Measurements from ENCODE around the gene CDKN2AIP.

Gene CDKN2AIP

DNA sequence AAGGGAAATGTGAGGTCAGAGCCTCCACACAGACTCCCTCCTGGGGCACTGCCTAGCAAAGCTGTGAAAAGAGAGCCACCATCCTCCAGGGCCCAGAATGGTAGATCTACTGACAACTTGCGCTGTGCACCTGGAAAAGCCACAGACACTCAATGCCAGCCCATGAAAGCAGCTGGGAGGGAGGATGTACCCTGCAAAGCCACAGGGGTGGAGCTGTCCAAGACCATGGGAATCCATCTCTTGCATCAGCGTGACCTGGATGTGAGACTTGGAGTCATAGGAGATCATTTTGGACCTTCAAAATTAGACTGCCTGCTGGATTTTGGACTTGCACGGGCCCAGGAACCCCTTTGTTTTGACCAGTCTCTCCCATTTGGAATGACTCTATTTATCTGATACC, 22.8 kb downstream of the CDKN2AIP start:
- Histone ChIP-seq H3K79me2 (ENCODE audit: low read length) (no peaks in the 10 kb centered on the region), H4K20me1 (ENCODE audit: insufficient read depth, low read length) (no peaks in the 10 kb centered on the region), H3K4me2 (ENCODE audit: low read length) (no peak overlapping the region), H3K9ac (ENCODE audit: low read length) (no peak overlapping the region), H3K4me1 (ENCODE audit: low read length) (peaks cover 13% of the 10 kb centered on the region), H3K36me3 (replicated peaks; ENCODE audit: low read depth, low read length) (peaks cover 19% of the 10 kb centered on the region), H3K9me3 (ENCODE audit: insufficient read depth, low read length) (peaks cover 17% of the 10 kb centered on the region), H2AFZ (ENCODE audit: low read depth, low read length) (no peak overlapping the region), H3K27me3 (ENCODE audit: low read depth, low read length) (no peaks in the 10 kb centered on the region), H3K27ac (ENCODE audit: low read length) (no peak overlapping the region), H3K4me3 (ENCODE audit: low read length) (no peak overlapping the region)
- no peak for TF ChIP-seq EZH2phosphoT487 (IDR thresholded peaks at IDR 0.05; ENCODE audit: low read depth)
- TF ChIP-seq, protein P1, sequence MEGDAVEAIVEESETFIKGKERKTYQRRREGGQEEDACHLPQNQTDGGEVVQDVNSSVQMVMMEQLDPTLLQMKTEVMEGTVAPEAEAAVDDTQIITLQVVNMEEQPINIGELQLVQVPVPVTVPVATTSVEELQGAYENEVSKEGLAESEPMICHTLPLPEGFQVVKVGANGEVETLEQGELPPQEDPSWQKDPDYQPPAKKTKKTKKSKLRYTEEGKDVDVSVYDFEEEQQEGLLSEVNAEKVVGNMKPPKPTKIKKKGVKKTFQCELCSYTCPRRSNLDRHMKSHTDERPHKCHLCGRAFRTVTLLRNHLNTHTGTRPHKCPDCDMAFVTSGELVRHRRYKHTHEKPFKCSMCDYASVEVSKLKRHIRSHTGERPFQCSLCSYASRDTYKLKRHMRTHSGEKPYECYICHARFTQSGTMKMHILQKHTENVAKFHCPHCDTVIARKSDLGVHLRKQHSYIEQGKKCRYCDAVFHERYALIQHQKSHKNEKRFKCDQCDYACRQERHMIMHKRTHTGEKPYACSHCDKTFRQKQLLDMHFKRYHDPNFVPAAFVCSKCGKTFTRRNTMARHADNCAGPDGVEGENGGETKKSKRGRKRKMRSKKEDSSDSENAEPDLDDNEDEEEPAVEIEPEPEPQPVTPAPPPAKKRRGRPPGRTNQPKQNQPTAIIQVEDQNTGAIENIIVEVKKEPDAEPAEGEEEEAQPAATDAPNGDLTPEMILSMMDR (IDR thresholded peaks at IDR 0.05; ENCODE audit: low read depth, low read length): no peak

DNA sequence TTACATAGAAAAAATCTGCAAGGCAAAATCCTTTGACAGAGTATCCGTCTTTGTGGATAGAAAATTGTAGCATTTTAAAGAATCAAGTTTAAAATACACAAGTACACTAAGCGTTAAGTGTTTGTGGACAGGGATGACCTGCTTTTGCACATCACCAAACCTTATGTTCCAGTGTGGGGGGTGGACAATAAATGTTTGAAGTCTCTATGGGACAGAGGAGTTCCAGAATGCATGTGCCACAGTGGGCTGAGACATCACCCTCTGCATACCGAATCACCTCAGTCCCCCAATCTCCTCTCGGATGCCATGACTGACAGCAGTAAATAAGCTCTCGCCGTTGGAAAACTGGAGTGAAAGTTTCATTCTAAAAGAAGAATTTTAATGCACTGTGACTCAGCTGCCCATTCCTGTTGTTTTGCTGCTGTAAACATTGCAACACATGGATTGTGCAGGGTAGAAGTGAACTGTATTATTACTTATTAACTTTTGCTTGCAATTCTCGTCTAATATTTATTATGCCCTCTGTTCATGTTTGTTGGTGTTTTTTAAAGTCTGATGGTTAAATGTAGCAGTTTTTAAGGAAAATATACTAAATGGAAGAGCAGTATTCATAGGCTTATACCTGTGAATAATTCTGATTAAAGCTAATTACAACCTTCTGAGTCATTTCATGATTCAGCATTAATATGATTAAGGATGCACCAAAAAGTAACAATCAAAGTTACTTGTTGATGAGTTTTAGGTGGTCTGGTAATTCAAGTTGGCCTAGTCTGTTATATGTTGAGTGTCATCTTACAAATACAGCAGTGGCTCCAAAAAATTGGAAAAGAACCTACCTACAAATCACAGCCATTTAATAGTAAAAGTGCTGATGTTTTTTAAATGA, 24.0 kb downstream of the CDKN2AIP start:
- no peak overlapping the region for H3K9ac ChIP-seq (ENCODE audit: low read length)
- H3K27ac ChIP-seq (ENCODE audit: low read length): no peak overlapping the region
- no peaks in the 10 kb centered on the region for H3K79me2 ChIP-seq (ENCODE audit: low read length)
- peaks cover 10% of the 10 kb centered on the region for H3K4me1 ChIP-seq (ENCODE audit: low read length)
- H4K20me1 ChIP-seq (ENCODE audit: insufficient read depth, low read length): no peaks in the 10 kb centered on the region
- peaks cover 18% of the 10 kb centered on the region for H3K36me3 ChIP-seq (replicated peaks; ENCODE audit: low read depth, low read length)
- no peak overlapping the region for H3K4me2 ChIP-seq (ENCODE audit: low read length)
- TF ChIP-seq EZH2phosphoT487 (IDR thresholded peaks at IDR 0.05; ENCODE audit: low read depth): no peak
- TF ChIP-seq, protein P1 (IDR thresholded peaks at IDR 0.05; ENCODE audit: low read depth, low read length): no peak
- no peaks in the 10 kb centered on the region for H3K27me3 ChIP-seq (ENCODE audit: low read depth, low read length)
- H2AFZ ChIP-seq (ENCODE audit: low read depth, low read length): no peak overlapping the region
- peaks cover 17% of the 10 kb centered on the region for H3K9me3 ChIP-seq (ENCODE audit: insufficient read depth, low read length)
- H3K4me3 ChIP-seq (ENCODE audit: low read length): no peak overlapping the region

DNA sequence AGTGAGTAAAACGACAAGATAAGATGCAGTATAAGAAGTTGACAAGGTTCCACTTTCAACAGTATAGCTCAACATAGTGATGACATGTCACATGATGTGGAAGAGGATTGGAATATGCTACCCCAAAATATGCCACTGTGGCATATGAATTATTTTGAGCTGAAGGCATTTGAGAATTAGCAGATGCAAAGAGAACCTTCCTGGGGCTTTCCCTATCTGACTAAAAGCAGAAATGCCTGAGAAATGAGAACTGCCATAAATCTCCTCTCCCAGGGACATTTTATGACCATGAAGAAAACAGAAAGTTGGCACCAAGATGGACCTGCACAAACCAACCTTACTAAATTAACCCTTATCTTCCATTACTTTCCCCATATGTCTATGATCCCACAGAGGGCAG, 24.8 kb downstream of the CDKN2AIP start:
- Histone ChIP-seq H4K20me1 (ENCODE audit: insufficient read depth, low read length) (no peaks in the 10 kb centered on the region), H3K4me2 (ENCODE audit: low read length) (no peak overlapping the region), H3K27ac (ENCODE audit: low read length) (no peak overlapping the region), H3K4me1 (ENCODE audit: low read length) (peaks cover 7% of the 10 kb centered on the region; the same call in 1 of the 2 replicates), H3K27me3 (ENCODE audit: low read depth, low read length) (no peaks in the 10 kb centered on the region), H3K79me2 (ENCODE audit: low read length) (no peaks in the 10 kb centered on the region), H3K9ac (ENCODE audit: low read length) (no peak overlapping the region), H3K4me3 (ENCODE audit: low read length) (no peak overlapping the region), H2AFZ (ENCODE audit: low read depth, low read length) (no peak overlapping the region), H3K9me3 (ENCODE audit: insufficient read depth, low read length) (peaks cover 17% of the 10 kb centered on the region), H3K36me3 (replicated peaks; ENCODE audit: low read depth, low read length) (peaks cover 15% of the 10 kb centered on the region)
- TF ChIP-seq, protein P1 (IDR thresholded peaks at IDR 0.05; ENCODE audit: low read depth, low read length): no peak
- no peak for TF ChIP-seq EZH2phosphoT487 (IDR thresholded peaks at IDR 0.05; ENCODE audit: low read depth)

GRCh38 chr4:183469936-183470335, 25.5 kb downstream of the CDKN2AIP start:
- Histone ChIP-seq H3K4me2 (ENCODE audit: low read length) (no peak overlapping the region), H3K4me1 (ENCODE audit: low read length) (peaks cover 7% of the 10 kb centered on the region; the same call in 1 of the 2 replicates), H3K9ac (ENCODE audit: low read length) (no peak overlapping the region), H3K27me3 (ENCODE audit: low read depth, low read length) (no peaks in the 10 kb centered on the region), H3K27ac (ENCODE audit: low read length) (no peak overlapping the region), H2AFZ (ENCODE audit: low read depth, low read length) (no peak overlapping the region), H3K4me3 (ENCODE audit: low read length) (no peak overlapping the region), H3K9me3 (ENCODE audit: insufficient read depth, low read length) (peaks cover 17% of the 10 kb centered on the region), H4K20me1 (ENCODE audit: insufficient read depth, low read length) (no peaks in the 10 kb centered on the region), H3K79me2 (ENCODE audit: low read length) (no peaks in the 10 kb centered on the region), H3K36me3 (replicated peaks; ENCODE audit: low read depth, low read length) (peaks cover 15% of the 10 kb centered on the region)
- TF ChIP-seq, protein P1 (IDR thresholded peaks at IDR 0.05; ENCODE audit: low read depth, low read length): no peak
- TF ChIP-seq EZH2phosphoT487 (IDR thresholded peaks at IDR 0.05; ENCODE audit: low read depth): no peak

Measured in OCI-LY3 (cell line).